Stomach (tissue), 9 donors: Measurements from ENCODE around the gene DPYSL4. TPM values are rescaled to one million over a fixed set of nuclear protein-coding genes. Genes with fewer than 3 reads are reported as not detected.

ENCODE experiments used
- DNase-seq, 2 donors: peaks; one replicate each; pipeline versions ENCODE4 v3.0.0 to v3.0.0-alpha.2; 2013 to 2019
- H3K27ac ChIP-seq, 5 donors: fragments of 200-600 bp in 4 of 5; sonication (generic) in 4 of 5; one replicate each; pipeline ENCODE4 v1.5.1; 2013 to 2019; ENCODE audit warnings: mild to moderate bottlenecking in 1 of 5, moderate library complexity in 1 of 5
- H3K27me3 ChIP-seq, 3 donors: fragments of 200-600 bp; sonication (generic); one replicate each; pipeline ENCODE4 v1.5.1; 2017 to 2019; ENCODE audit warnings: mixed run types in 1 of 3
- H3K36me3 ChIP-seq, 4 donors: fragments of 200-600 bp; sonication (generic); 1 replicate in 3 of 4; 2 replicates in 1 of 4; pipeline ENCODE4 v1.5.1; 2016 to 2019
- H3K4me1 ChIP-seq, 4 donors: fragments of 200-600 bp; sonication (generic); one replicate each; pipeline ENCODE4 v1.5.1; 2016 to 2019
- H3K4me3 ChIP-seq, 4 donors: fragments of 200-600 bp; sonication (generic) in 3 of 4; one replicate each; pipeline ENCODE4 v1.5.1; 2016 to 2019; ENCODE audit warnings: mild to moderate bottlenecking in 1 of 4
- H3K9me3 ChIP-seq, 4 donors: fragments of 200-600 bp; sonication (generic); one replicate each; pipeline ENCODE4 v1.5.1; 2016 to 2019
- EP300 ChIP-seq: sonication (generic); formaldehyde crosslinking; IDR thresholded peaks from one replicate; pipeline ENCODE4 v1.6.1; 2017; ENCODE audit warnings: antibody characterized with exemption
- POLR2A ChIP-seq, 4 donors: fragments of 450-650 bp; IDR thresholded peaks; one replicate each; pipeline ENCODE4 v1.6.1; 2016; ENCODE audit warnings: antibody characterized with exemption in 4 of 4, control low read depth in 2 of 4, mild to moderate bottlenecking in 1 of 4, moderate library complexity in 1 of 4
- POLR2AphosphoS5 ChIP-seq, 3 donors: sonication (generic); formaldehyde crosslinking; IDR thresholded peaks; one replicate each; pipeline ENCODE4 v1.6.1; 2016; ENCODE audit warnings: antibody characterized with exemption in 3 of 3
- WGBS, 5 donors: extraction: QIAGEN DNeasy Blood & Tissue Kit in 3 of 5; methylation state at CpG; one replicate each; pipeline versions ENCODE4 v1.1.5 to v1.1.7; 2013 to 2018; 5-methylcytosine and 5-hydroxymethylcytosine counted together
- intact Hi-C: fragments of 100-400 bp; cut with DNase I; formaldehyde crosslinking; loops from one replicate; pipeline ENCODE4 v1.15.1; 2023; ENCODE audit warnings: low total_unique reads
- polyA plus RNA-seq, 3 donors: library from polyadenylated mRNA; stranded (reverse); fragments of 200-250 nt; gene quantifications; one replicate each; pipeline ENCODE4 v1.2.3, GENCODE V29; 2013
- total RNA-seq, 5 donors: library from RNA; depleted of rRNA; stranded (reverse); fragments of >200 nt; gene quantifications; one replicate each; pipeline versions ENCODE4 v1.1.0 to v1.2.3, GENCODE V29; 2014 to 2016
- TF ChIP-seq, protein P1 (sequence below), 7 experiments: fragments of 450-650 bp in 4 of 7; fragments of 200-600 bp in 3 of 7; sonication (generic) in 3 of 7; IDR thresholded peaks; one replicate each; pipeline ENCODE4 v1.5.1; 2016 to 2019; ENCODE audit warnings: antibody characterized with exemption in 7 of 7, control low read depth in 2 of 7, mild to moderate bottlenecking in 1 of 7
- donor health status: healthy with polysubstance abuse.
- donor health status: Bipolar disorder and iron deficiency.
- donor health status: healthy.

Gene DPYSL4
- total and polyA plus RNA-seq, 8 donors: 0.43 to 2.0 (median 0.68) TPM; not detected in 3

DNA sequence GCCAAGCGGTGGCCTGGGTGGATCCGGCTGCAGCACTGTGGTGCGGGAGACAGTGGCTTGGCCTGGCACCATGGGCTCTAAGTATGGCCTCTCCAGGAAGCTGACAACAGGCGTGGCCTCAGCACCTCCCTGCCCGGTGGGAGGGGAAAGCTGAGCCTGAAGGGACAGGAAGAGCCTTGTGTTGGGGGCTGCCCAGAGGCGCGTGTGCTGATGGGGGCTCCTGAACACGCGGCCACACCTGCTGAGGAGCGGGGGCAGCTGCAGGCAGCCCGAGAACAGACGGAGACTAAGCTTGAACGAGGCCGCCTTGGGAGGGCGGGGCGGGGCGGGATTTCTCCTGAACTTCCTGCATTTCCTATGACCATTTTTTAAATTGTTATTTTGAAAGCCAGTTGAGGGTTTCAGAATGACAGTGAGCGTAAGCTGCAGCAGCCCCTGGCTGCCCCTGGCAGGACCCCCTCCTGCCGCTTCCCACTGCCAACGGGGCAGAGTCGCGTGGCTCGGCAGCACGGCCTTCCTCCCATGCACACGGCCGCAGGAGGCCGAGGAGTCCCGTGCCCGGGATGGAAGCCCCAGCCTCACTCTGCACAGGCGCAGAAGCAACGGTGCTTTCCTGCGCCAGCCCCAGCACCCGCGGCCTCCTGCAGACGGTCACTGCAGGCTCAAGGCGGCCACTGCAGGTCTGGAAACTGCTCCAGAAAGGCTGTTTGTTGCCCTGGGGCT is 43.2 kb downstream of the DPYSL4 start:
- DNase-seq: peak; percentile 30 to 60
- TF ChIP-seq, protein P1, sequence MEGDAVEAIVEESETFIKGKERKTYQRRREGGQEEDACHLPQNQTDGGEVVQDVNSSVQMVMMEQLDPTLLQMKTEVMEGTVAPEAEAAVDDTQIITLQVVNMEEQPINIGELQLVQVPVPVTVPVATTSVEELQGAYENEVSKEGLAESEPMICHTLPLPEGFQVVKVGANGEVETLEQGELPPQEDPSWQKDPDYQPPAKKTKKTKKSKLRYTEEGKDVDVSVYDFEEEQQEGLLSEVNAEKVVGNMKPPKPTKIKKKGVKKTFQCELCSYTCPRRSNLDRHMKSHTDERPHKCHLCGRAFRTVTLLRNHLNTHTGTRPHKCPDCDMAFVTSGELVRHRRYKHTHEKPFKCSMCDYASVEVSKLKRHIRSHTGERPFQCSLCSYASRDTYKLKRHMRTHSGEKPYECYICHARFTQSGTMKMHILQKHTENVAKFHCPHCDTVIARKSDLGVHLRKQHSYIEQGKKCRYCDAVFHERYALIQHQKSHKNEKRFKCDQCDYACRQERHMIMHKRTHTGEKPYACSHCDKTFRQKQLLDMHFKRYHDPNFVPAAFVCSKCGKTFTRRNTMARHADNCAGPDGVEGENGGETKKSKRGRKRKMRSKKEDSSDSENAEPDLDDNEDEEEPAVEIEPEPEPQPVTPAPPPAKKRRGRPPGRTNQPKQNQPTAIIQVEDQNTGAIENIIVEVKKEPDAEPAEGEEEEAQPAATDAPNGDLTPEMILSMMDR (IDR thresholded peaks at IDR 0.05): no peak
- no peak for TF ChIP-seq POLR2A (IDR thresholded peaks at IDR 0.05)
- no peak for TF ChIP-seq POLR2AphosphoS5 (IDR thresholded peaks at IDR 0.05)
- TF ChIP-seq EP300: no peak
- H3K27me3 ChIP-seq: no peaks in the 10 kb centered on the region
- H3K36me3 ChIP-seq: peaks cover 0 to 15% (median 0%) of the 10 kb centered on the region in 4 donors
- 48 to 69% (median 56%) methylated on average over 22 to 36 of the region's 36 CpGs for WGBS, 5 donors
- H3K27ac ChIP-seq: peak overlapping the region in 3 of 5 donors; percentile 38 to 64 (median 55)
- peak overlapping the region; percentile 21 to 34 (median 28) for H3K4me3 ChIP-seq
- peaks cover 0 to 31% (median 10%) of the 10 kb centered on the region in 4 donors for H3K4me1 ChIP-seq
- no peaks in the 10 kb centered on the region for H3K9me3 ChIP-seq
- intact Hi-C loops: loop anchor here (10.0 kb wide), 1 partner anchor 225 kb away; no protein-coding TSS in a partner anchor

DNA sequence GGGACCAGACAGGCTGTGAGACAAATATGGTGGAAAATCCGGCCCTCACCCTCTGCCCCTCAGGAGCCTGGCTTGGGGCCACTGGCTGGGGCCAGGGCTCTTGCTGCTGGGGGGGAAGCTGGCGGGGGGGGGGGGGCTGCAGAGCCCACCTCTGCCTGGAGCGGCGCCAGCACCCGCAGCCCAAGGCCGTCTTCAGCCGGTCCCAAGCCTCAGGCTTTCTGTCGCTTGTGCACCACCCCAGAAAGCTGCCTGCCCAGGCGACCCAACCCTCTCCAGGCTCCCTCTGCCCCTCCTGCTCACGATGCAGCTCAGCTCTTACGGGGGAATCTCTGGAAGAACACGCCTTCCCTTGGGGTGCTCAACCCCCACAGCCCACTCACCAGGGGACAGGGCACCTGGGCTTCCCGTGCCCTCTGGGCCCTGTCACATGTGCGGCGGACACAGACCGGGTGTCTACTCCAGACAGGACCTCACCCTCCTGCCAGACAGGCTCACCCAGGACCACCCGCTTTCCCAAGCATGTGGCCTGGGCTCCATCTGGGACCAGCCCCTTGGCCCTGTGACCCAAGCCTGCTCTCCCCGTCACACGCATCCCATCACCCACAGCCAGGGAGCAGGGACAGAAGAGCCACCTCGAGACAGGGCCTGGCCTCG is 43.9 kb downstream of the DPYSL4 start:
- H3K27me3 ChIP-seq: no peaks in the 10 kb centered on the region
- WGBS, 5 donors: 65 to 90% (median 85%) methylated on average over 9 to 21 of the region's 21 CpGs
- no peak for TF ChIP-seq EP300
- no peak for TF ChIP-seq POLR2AphosphoS5 (IDR thresholded peaks at IDR 0.05)
- no peak for TF ChIP-seq POLR2A (IDR thresholded peaks at IDR 0.05)
- TF ChIP-seq, protein P1 (IDR thresholded peaks at IDR 0.05): no peak
- H3K36me3 ChIP-seq: peaks cover 0 to 8% (median 0%) of the 10 kb centered on the region in 4 donors
- peak overlapping the region in 3 of 5 donors; percentile 38 to 64 (median 55) for H3K27ac ChIP-seq
- no peaks in the 10 kb centered on the region for H3K9me3 ChIP-seq
- DNase-seq: no peak
- H3K4me1 ChIP-seq: peaks cover 0 to 31% (median 10%) of the 10 kb centered on the region in 4 donors
- intact Hi-C loops: no loop called here
- peak overlapping the region in 3 of 4 donors; percentile 21 to 32 (median 24) for H3K4me3 ChIP-seq

DNA sequence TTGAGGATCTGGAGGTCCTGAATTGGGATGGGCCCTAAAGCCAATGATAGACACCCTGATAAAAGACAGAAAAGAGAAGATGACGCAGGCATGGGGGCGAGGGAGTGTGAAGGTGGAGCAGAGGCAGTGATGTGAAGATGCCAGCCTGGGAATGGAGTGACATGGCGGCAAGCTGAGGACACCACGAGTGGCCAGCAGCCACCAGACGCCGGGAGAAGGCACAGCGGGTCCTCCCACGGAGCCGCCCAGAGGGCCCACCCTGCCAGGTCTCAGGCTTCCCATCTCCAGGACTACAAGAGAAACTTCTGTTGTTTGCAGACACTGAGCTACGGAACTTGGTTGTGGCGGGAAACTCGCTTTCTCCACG is 44.9 kb downstream of the DPYSL4 start:
- intact Hi-C loops: no loop called here
- WGBS, 5 donors: 62 to 80% (median 70%) methylated on average over 13 of the region's 13 CpGs
- TF ChIP-seq, protein P1 (IDR thresholded peaks at IDR 0.05): no peak
- no peak for TF ChIP-seq EP300
- TF ChIP-seq POLR2A (IDR thresholded peaks at IDR 0.05): no peak
- TF ChIP-seq POLR2AphosphoS5 (IDR thresholded peaks at IDR 0.05): no peak

DNA sequence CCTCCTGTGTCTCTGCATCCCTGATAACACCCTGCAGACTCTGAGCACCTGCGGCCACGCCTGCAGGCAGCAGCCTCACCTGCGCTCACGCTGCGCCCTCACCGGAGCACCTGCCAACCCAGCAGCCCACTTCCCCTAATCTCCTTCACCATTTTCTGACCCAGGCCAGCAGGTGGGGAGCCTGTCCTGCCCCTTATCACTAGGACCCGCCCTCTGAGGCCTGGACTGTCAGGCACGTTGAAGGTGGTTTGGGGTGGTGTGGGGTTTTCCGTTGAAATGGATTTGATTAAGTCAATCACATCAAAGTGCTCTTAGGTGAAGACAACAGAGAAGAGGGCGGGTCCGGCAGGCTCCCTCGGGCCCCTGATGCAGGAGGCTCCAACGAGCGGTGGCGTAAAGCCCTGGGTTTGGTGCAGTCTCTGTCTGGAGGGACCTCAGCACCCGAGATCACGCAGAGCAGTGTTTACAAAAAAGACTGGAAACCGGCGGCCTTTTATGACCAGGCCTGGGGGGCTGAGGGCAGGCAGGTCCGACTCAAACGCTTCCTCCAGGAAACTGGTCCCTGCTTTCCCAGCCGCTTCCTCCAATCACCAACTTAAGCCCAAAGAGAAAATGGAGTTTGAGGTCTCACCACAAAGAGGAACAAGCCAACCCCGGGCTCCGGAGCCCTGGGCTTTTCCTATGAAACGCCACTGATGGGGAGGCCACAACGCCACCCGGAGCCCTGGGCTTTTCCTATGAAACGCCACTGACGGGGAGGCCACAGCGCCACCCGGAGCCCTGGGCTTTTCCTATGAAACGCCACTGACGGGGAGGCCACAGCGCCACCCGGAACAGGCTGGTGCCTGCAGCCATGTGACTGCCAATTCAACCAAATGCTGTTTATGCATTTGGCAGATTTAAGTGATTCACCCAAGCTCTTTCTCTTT is 45.5 kb downstream of the DPYSL4 start:
- no peak for TF ChIP-seq POLR2A (IDR thresholded peaks at IDR 0.05)
- TF ChIP-seq EP300: no peak
- no peak for TF ChIP-seq POLR2AphosphoS5 (IDR thresholded peaks at IDR 0.05)
- TF ChIP-seq, protein P1 (IDR thresholded peaks at IDR 0.05): no peak
- no peaks in the 10 kb centered on the region for H3K27me3 ChIP-seq
- DNase-seq: peak in 1 of 2 donors; percentile 48
- H3K4me3 ChIP-seq: no peak overlapping the region
- no peak overlapping the region for H3K27ac ChIP-seq
- intact Hi-C loops: no loop called here
- WGBS, 5 donors: 46 to 64% (median 54%) methylated on average over 35 of the region's 35 CpGs
- peaks cover 0 to 27% (median 10%) of the 10 kb centered on the region in 4 donors for H3K4me1 ChIP-seq
- H3K9me3 ChIP-seq: no peaks in the 10 kb centered on the region
- H3K36me3 ChIP-seq: no peaks in the 10 kb centered on the region

More for the DNA sequence above, 44.9 kb downstream of the DPYSL4 start:
- Histone ChIP-seq H3K4me3 (no peak overlapping the region), H3K9me3 (no peaks in the 10 kb centered on the region), H3K27ac (no peak overlapping the region), H3K4me1 (peaks cover 0 to 28% (median 10%) of the 10 kb centered on the region in 4 donors), H3K27me3 (no peaks in the 10 kb centered on the region), H3K36me3 (peaks cover 0 to 3% (median 0%) of the 10 kb centered on the region in 4 donors)
- DNase-seq: no peak
